KOPT-K1 (cell line): ENCODE measurements around the gene PLXNA4.
"Not testable (repeated sequence)": the region's sequence is repeated elsewhere in the genome, so short reads cannot be mapped to it uniquely, and the experiment has no call there.

Experiments
- H3K27ac ChIP-seq: fragments of 200-600 bp; sonication (generic); 2 replicates; pipeline ENCODE4 v1.5.1; 2016; ENCODE audit warnings: antibody characterized with exemption, mild to moderate bottlenecking, low read depth, low read length; ENCODE audit not compliant: poor library complexity, severe bottlenecking
- H3K36me3 ChIP-seq: fragments of 200-600 bp; sonication (generic); 2 replicates; pipeline ENCODE4 v1.5.1; 2017; ENCODE audit warnings: antibody characterized with exemption, mild to moderate bottlenecking, low read length, moderate library complexity; ENCODE audit not compliant: insufficient read depth
- H3K9me3 ChIP-seq: fragments of 200-600 bp; sonication (generic); 2 replicates; pipeline ENCODE4 v1.5.1; 2017; ENCODE audit warnings: antibody characterized with exemption, low read length, mild to moderate bottlenecking; ENCODE audit not compliant: insufficient read depth, poor library complexity, severe bottlenecking

PLXNA4 gene

GRCh38 chr7:132397070-132397469, 179.2 kb downstream of the PLXNA4 start:
- Histone ChIP-seq H3K27ac (no peak overlapping the region), H3K9me3 (peaks cover 8% of the 10 kb centered on the region), H3K36me3 (no peaks in the 10 kb centered on the region)

GRCh38 chr7:132395361-132395760, 180.9 kb downstream of the PLXNA4 start:
- H3K9me3 ChIP-seq: no peaks in the 10 kb centered on the region
- no peaks in the 10 kb centered on the region for H3K36me3 ChIP-seq
- no peak overlapping the region for H3K27ac ChIP-seq

GRCh38 chr7:132394283-132395198, 181.7 kb downstream of the PLXNA4 start:
- H3K36me3 ChIP-seq: no peaks in the 10 kb centered on the region
- H3K27ac ChIP-seq: no peak overlapping the region
- H3K9me3 ChIP-seq: no peaks in the 10 kb centered on the region

- Histone ChIP-seq H3K36me3 (no peaks in the 10 kb centered on the region), H3K9me3 (no peaks in the 10 kb centered on the region), H3K27ac (no peak overlapping the region)
Observed at GRCh38 chr7:132393789-132394261, 182.4 kb downstream of the PLXNA4 start.

- H3K27ac ChIP-seq: no peak overlapping the region
- H3K9me3 ChIP-seq: no peaks in the 10 kb centered on the region
- H3K36me3 ChIP-seq: no peaks in the 10 kb centered on the region
Observed at GRCh38 chr7:132392713-132393112, 183.6 kb downstream of the PLXNA4 start.

- no peaks in the 10 kb centered on the region for H3K9me3 ChIP-seq
- no peaks in the 10 kb centered on the region for H3K36me3 ChIP-seq
- no peak overlapping the region for H3K27ac ChIP-seq
Observed at GRCh38 chr7:132390705-132391104, 185.6 kb downstream of the PLXNA4 start.

- H3K27ac ChIP-seq, H3K36me3 ChIP-seq, H3K9me3 ChIP-seq: not testable (repeated sequence)
Observed at GRCh38 chr7:132390049-132390448, 186.2 kb downstream of the PLXNA4 start.

- Histone ChIP-seq H3K9me3 (no peaks in the 10 kb centered on the region), H3K27ac (no peak overlapping the region), H3K36me3 (no peaks in the 10 kb centered on the region)
Observed at GRCh38 chr7:132388688-132389087, 187.6 kb downstream of the PLXNA4 start.

- H3K36me3 ChIP-seq: no peaks in the 10 kb centered on the region
- no peak overlapping the region for H3K27ac ChIP-seq
- no peaks in the 10 kb centered on the region for H3K9me3 ChIP-seq
Observed at GRCh38 chr7:132387596-132387995, 188.7 kb downstream of the PLXNA4 start.

GRCh38 chr7:132386201-132386681, 190.0 kb downstream of the PLXNA4 start:
- Histone ChIP-seq H3K9me3 (no peaks in the 10 kb centered on the region), H3K27ac (no peak overlapping the region)

GRCh38 chr7:132383962-132384361, 192.3 kb downstream of the PLXNA4 start:
- Histone ChIP-seq H3K27ac (no peak overlapping the region), H3K9me3 (no peaks in the 10 kb centered on the region), H3K36me3 (no peaks in the 10 kb centered on the region)

More at GRCh38 chr7:132386201-132386681, 190.0 kb downstream of the PLXNA4 start:
- H3K36me3 ChIP-seq: no peaks in the 10 kb centered on the region

- Histone ChIP-seq H3K27ac (no peak overlapping the region), H3K9me3 (no peaks in the 10 kb centered on the region), H3K36me3 (no peaks in the 10 kb centered on the region)
Observed at GRCh38 chr7:132381742-132382472, 194.4 kb downstream of the PLXNA4 start.

GRCh38 chr7:132380059-132380458, 196.2 kb downstream of the PLXNA4 start:
- Histone ChIP-seq H3K27ac (no peak overlapping the region), H3K9me3 (no peaks in the 10 kb centered on the region), H3K36me3 (no peaks in the 10 kb centered on the region)

GRCh38 chr7:132379292-132379691, 197.0 kb downstream of the PLXNA4 start:
- Histone ChIP-seq H3K36me3 (no peaks in the 10 kb centered on the region), H3K27ac (no peak overlapping the region), H3K9me3 (no peaks in the 10 kb centered on the region)
